ENCODE measurements around the gene APBB2.
"Not testable (repeated sequence)": the region's sequence is repeated elsewhere in the genome, so short reads cannot be mapped to it uniquely, and the experiment has no call there.

GRCh38 chr4:41149568-41149967, 64.8 kb downstream of the APBB2 start:
- not testable (repeated sequence) for TF ChIP-seq POLR2A, CTCF (IDR thresholded peaks at IDR 0.05)

All from heart left ventricle (tissue), 13 donors.